ENCODE results near the gene ERCC6L2. TPM values are rescaled to one million over a fixed set of nuclear protein-coding genes. Genes with fewer than 3 reads are reported as not detected.

Gene ERCC6L2
- total and polyA plus RNA-seq, 2 donors (not counting 3 experiments of a cell fraction or from before 2014, with no cell fraction given) = 4.7 to 31.8 TPM

- Histone ChIP-seq H3K4me1 (ENCODE audit: control insufficient read depth, extremely low read depth, insufficient read depth, low read length) (no peaks in the 10 kb centered on the region), H3K27ac (ENCODE audit: insufficient read depth, low read depth, low read length) (no peak overlapping the region), H3K27me3 (ENCODE audit: control insufficient read depth in 2 of 2, insufficient read depth in 2 of 2, low read length in 2 of 2) (no peaks in the 10 kb centered on the region), H3K4me3 (replicated peaks in 1 of 3; ENCODE audit: insufficient read depth in 1 of 3, low read depth in 1 of 3, low read length in 3 of 3) (no peak overlapping the region), H3K9me3 (replicated peaks; ENCODE audit: control insufficient read depth, insufficient read depth, low read length) (no peaks in the 10 kb centered on the region), H2AFZ (ENCODE audit: low read depth, low read length) (no peak overlapping the region), H3K9me1 (replicated peaks; ENCODE audit: control insufficient read depth, extremely low read depth, insufficient read depth, low read length) (no peaks in the 10 kb centered on the region), H3K9ac (replicated peaks; ENCODE audit: extremely low read depth, insufficient read depth, low read length) (no peak overlapping the region), H4K20me1 (replicated peaks; ENCODE audit: control insufficient read depth, extremely low read depth, insufficient read depth, low read length) (no peaks in the 10 kb centered on the region), H3K36me3 (ENCODE audit: control insufficient read depth in 2 of 2, extremely low read depth in 1 of 2, insufficient read depth in 2 of 2, low read length in 2 of 2) (peaks cover 0 to 3% of the 10 kb centered on the region in 2 experiments), H3K79me2 (ENCODE audit: control insufficient read depth, insufficient read depth, low read length) (no peaks in the 10 kb centered on the region), H3K4me2 (ENCODE audit: insufficient read depth, low read length) (no peak overlapping the region)
- TF ChIP-seq MYC (IDR thresholded peaks at IDR 0.05; ENCODE audit: low read depth, low read length) = no peak
- no peak for TF ChIP-seq CTCF (IDR thresholded peaks at IDR 0.05; ENCODE audit: extremely low read depth in 1 of 2, insufficient read depth in 1 of 2, low read depth in 1 of 2, low read length in 2 of 2)
- no peak for TF ChIP-seq EZH2 (IDR thresholded peaks at IDR 0.05; ENCODE audit: borderline replicate concordance, low read depth, low read length, severe bottlenecking)
- TF ChIP-seq GATA2 (IDR thresholded peaks at IDR 0.05; ENCODE audit: insufficient read depth, insufficient read length, low read depth, low read length) = no peak
- no peak for TF ChIP-seq POLR2AphosphoS5 (IDR thresholded peaks at IDR 0.05; ENCODE audit: insufficient read depth, low read depth, low read length)
- TF ChIP-seq JUN (IDR thresholded peaks at IDR 0.05; ENCODE audit: borderline replicate concordance, insufficient read depth, insufficient read length, low read depth) = no peak
- TF ChIP-seq POLR2A (IDR thresholded peaks at IDR 0.05; ENCODE audit: low read depth, low read length) = no peak
- TF ChIP-seq MAX (IDR thresholded peaks at IDR 0.05; ENCODE audit: insufficient read depth, insufficient read length) = no peak
- TF ChIP-seq FOS (IDR thresholded peaks at IDR 0.05; ENCODE audit: borderline replicate concordance, insufficient read depth, low read length) = no peak
- FAIRE-seq = no peak
- BruUV-seq (replicated peaks) = no TSS peak
- intact Hi-C loops (cut with micrococcal nuclease) (no loop called here), dilution Hi-C loops (cut with MboI; ENCODE audit: extremely low pct_ligation_motif_present, low sequenced_read_pairs) (no loop called here)
- ChIA-PET POLR2A (no interaction called here), CTCF (no interaction called here)
- no peak for DNase-seq (ENCODE audit: low read depth, low spot score)
Measured at GRCh38 chr9:95974389-95974788, 98.9 kb downstream of the ERCC6L2 start.
